HG03064 (cell line): ENCODE data around the gene ACTN2.
"Not testable (repeated sequence)": the region's sequence is repeated elsewhere in the genome, so short reads cannot be mapped to it uniquely, and the experiment has no call there.

Experiments used
- ATAC-seq: cut with Tn5 transposase; IDR thresholded peaks from one replicate; pipeline ENCODE4 v1.9.1; 2021; ENCODE audit warnings: low read depth; ENCODE audit not compliant: unreplicated experiment

ACTN2 gene

DNA sequence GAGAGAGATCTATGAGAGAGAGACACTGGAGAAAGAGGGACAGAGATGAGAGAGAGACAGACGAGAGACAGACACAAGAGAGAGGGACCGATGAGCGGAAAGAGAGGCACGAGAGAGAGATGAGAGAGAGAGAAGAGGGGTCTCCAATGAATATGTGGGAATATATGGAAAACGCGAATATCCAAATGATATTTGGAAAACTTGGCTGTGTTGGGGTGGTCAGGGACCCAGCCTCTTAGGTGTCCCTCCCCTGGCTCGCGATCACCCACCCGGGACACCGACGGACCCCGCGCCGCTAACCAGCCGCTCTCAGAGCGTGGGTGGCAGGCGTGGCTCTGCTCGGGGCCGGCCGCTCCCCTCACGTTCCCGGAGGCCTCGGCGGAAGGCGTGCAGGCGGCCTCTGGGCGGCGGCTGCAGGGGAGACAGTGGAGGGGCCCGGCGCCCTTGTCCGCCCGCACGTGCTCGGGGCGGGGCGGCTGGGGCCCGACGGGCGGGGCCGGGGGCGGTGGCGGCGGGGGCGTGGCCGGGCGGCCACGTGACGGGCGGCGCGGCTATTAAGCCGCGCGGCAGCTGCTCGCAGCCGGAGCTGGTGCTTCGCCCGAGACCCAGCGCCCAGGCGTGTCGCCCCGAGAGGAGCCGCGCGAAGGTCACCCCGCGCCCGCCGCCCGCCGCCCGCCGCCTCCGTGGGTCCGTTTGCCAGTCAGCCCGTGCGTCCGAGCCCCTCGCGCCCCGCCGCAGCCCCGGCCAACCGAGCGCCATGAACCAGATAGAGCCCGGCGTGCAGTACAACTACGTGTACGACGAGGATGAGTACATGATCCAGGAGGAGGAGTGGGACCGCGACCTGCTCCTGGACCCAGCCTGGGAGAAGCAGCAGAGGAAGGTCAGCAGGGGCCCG, at the start of gene ACTN2:
ACTN2 (plus strand) TSS at position 583 of the 898 bp plus-strand sequence; CDS start at position 758, 175 bp downstream.
- peak; percentile 78 for ATAC-seq

DNA sequence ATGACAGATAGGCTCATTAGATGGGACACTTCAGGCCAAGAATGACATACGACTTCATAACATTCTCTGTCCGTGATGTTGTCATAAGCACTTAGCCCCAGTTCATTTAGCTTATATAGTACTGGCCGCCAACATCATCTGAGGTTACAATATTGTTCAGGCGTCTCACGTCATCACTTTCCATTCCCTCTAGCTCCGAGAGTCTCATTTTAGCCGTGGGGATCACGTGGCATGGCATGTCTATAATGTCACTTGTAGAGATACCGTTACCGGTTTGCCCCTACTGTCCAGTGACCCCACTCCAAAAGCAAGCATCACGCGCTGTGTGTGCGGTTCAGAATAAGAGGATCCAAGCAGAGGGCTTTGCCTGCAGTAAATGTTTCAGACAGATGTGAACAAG, 47.4 kb upstream of the ACTN2 start:
- no peak for ATAC-seq

GRCh38 chr1:236639686-236640085, 46.6 kb upstream of the ACTN2 start:
- ATAC-seq, result no peak

GRCh38 chr1:236642763-236643162, 43.5 kb upstream of the ACTN2 start:
- ATAC-seq, result no peak

GRCh38 chr1:236645016-236645680, 41.2 kb upstream of the ACTN2 start:
- no peak for ATAC-seq

GRCh38 chr1:236654511-236654910, 31.8 kb upstream of the ACTN2 start:
- ATAC-seq, result no peak

DNA sequence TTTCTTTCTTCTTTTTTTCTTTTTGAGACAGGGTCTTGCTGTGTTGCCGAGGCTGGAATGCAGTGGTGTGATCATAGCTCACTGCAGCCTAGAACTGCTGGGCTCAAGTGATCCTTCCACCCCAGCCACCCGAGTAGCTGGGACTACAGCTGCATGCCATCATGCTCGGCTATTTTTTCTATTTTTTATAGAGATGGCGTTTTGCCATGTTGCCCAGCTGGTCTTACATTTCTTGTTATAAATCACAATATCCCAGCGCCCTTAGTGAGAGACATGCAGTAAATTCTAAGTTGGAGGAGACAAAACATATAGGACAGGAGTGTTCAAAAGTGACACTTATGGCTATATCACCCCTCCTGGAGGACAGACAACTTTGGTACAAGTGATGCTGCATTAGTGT, 31.3 kb upstream of the ACTN2 start:
- no peak for ATAC-seq

GRCh38 chr1:236657398-236657797, 28.9 kb upstream of the ACTN2 start:
- no peak for ATAC-seq

DNA sequence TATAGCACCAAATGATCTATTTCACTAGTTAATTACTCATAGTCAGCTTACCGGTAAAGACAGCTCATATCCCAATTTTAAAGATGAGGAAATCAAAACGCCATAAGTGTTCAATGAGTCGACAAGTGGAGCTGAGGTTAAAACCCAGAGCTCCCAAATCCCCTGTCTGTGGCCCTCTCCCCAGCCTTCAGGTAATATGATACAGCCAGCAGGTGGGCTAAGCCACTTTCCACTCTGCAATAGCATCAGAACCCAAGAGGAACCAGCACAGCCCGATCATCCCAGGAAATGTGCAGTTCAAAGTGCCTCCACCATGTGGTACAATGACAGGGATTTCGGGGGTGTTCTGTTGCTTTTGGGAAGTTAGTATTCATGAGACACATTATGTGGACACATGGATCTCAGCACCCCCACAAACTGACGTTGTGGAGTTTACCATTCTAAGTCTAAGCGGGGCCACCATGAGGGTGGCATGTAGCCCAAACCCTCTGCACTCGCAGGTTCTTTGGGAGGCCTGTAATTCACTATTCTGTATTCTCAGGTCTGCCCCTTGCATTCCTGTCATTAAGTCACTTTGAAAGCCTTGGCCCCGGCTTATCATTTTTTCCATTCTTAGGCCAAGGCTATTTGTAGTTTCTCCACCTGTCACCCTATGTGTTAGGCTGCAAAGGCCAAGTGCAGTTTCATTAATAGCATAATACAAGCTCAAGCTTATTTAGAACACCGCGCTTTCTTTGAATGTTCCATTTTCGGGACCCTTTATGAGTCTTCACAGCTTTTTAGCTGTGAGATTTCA, 26.3 kb upstream of the ACTN2 start:
- no peak for ATAC-seq

- ATAC-seq, result no peak
These were observed 22.4 kb upstream of the ACTN2 start for GRCh38 chr1:236663934-236664333.

GRCh38 chr1:236668909-236669308, 17.4 kb upstream of the ACTN2 start:
- ATAC-seq, result not testable (repeated sequence)

DNA sequence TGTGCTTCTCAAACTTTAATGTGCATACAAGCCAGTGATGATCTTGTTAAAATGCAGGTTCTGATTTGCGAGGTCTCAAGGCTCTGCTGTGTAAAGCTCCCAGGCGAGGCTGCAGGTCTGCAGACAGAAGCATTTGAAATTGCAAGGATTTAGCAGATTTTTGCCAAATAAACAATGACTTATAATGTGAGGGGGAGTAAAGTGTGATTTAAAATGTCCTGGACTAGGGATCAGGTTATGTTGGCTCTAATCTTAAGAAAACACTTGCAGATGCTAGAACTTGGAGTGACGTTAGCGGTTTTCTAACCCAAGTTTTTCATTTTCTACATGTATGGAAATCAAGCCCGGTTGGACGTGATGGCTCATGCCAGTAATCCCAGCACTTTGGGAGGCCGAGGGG, 16.2 kb upstream of the ACTN2 start:
- ATAC-seq, result no peak

DNA sequence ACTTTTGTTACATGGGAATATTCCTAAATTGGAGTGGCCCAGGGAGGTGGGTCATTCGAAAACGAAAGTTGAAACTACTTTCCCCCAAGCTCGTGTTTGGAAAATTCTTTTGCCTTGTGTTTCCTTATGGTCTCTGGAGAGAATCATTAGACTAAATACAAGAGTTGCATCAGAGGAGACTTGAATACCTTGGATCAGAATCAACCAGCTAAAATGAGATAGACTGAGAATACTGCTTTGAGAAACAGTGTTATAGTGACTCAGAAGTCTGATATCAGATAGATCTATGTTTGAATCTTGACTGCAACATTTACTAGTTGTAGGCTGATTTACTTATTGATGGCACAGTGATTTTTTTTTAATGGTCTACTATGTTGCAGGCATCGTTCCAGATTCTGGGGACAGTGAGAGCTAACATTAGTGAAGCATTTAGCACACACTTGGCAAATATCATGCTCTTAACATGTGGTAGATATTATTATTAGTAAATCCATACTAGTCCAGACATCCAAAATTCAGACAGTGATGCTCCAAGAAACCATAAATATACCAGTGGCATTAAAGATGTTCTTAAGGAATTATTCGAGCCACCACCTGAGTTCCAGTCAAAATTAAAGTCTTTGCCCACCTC, 12.9 kb upstream of the ACTN2 start:
- no peak for ATAC-seq

DNA sequence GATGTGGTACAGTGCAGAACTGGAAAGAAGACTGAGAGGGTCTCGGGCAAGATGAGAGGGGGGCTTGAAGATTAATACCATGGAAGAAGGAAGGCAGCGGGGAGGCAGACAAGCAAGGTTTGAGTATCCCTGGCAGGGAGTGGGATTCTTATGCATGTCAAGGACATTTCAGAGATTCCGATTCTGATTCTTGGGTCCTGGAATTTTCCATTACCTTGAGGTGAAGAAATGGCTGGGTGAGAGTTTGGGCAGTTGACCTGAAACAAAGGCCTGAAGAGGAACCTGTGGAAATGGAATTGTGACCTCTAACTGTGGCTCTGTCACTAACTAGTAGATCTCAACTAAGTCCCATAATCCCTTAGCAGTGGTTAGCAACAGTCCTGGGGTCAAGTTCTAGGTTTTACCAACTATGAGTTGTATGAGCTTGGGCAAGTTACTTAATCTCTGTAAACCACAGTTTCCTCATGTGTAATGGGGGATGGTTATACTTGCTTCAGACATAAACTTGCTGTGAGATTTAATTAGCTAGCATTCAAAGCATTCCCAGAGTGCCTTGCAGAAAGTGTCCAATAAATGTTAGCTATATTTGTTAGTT, 8.6 kb upstream of the ACTN2 start:
- no peak for ATAC-seq

DNA sequence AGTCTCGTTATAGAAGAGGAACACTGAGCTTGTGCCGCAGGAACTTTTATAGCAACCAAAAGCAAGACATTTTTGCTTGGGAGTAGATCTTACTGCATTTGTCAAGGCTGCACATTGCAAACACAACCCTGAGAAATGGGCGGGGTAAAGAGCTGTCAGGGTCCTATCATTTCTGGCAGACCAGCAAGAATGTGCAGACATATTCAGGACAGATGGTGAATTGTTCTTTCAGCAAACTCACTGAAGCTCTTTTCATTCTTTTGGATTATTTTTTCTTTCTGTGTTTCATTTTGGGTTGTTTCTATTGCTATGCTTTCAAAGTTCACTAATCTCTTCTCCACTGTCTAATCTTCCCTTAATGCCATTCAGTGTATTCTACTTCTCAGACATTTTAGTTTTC, 5.1 kb upstream of the ACTN2 start:
- ATAC-seq, result no peak

GRCh38 chr1:236685205-236685916, 938 bp upstream of the ACTN2 start:
- ATAC-seq, result no peak

DNA sequence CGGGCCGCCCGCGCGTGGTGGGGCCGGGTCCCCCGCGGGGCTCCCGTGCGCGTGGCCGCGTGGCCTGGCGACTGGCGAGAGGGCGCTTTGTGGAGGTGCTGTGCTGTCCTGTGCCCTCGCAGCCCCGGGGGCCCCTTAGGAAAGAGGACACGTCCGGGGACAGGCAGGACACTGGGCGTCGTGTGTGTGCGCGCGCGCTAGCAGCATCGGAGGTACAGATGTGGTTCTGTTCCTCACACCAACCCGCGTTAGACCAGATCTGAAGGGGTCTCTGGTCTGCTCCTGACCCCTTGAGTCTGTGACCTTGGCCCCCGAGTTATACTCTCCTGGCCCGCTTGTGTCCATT, 489 bp downstream of the ACTN2 start:
- ATAC-seq, result no peak

- no peak for ATAC-seq
These were observed 974 bp downstream of the ACTN2 start for GRCh38 chr1:236687273-236687672.

GRCh38 chr1:236688705-236689104, 2.4 kb downstream of the ACTN2 start:
- no peak for ATAC-seq
